GM21529 (cell line): ENCODE data around the gene SLC17A9.

ENCODE experiments used
- ATAC-seq: cut with Tn5 transposase; IDR thresholded peaks from one replicate; pipeline ENCODE4 v1.9.1; 2021; ENCODE audit not compliant: unreplicated experiment

SLC17A9 gene

GRCh38 chr20:63015662-63016361 is 63.3 kb downstream of the SLC17A9 start:
- no peak for ATAC-seq

GRCh38 chr20:63016514-63017075 is 64.1 kb downstream of the SLC17A9 start:
- no peak for ATAC-seq

- ATAC-seq, result no peak
These were observed 64.7 kb downstream of the SLC17A9 start for GRCh38 chr20:63017076-63017825.

GRCh38 chr20:63017826-63018411 is 65.4 kb downstream of the SLC17A9 start:
- no peak for ATAC-seq
